ENCODE data around the gene PPP6R2.

DNA sequence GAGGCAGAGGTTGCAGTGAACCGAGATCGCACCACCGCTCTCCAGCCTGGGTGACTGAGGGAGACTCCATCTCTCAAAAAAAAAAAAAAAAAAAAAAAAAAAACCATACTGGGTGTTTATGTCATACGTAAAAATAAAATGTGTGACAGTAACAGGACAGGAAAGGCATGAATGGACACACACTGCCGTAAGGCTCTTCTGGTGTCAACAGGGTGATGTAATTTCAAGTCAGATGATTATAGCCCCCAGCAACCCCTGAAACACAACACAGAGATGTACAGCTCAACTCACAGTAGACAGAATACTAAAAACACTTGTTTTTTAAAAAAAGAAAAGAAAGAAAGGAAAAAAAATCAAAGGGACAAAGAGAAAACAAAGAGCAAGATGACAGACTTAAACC lies 109.5 kb downstream of the PPP6R2 start:
- TF ChIP-seq, protein P1, sequence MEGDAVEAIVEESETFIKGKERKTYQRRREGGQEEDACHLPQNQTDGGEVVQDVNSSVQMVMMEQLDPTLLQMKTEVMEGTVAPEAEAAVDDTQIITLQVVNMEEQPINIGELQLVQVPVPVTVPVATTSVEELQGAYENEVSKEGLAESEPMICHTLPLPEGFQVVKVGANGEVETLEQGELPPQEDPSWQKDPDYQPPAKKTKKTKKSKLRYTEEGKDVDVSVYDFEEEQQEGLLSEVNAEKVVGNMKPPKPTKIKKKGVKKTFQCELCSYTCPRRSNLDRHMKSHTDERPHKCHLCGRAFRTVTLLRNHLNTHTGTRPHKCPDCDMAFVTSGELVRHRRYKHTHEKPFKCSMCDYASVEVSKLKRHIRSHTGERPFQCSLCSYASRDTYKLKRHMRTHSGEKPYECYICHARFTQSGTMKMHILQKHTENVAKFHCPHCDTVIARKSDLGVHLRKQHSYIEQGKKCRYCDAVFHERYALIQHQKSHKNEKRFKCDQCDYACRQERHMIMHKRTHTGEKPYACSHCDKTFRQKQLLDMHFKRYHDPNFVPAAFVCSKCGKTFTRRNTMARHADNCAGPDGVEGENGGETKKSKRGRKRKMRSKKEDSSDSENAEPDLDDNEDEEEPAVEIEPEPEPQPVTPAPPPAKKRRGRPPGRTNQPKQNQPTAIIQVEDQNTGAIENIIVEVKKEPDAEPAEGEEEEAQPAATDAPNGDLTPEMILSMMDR (conservative IDR thresholded peaks at IDR 0.05 in 1 of 2, IDR thresholded peaks at IDR 0.05 in 1 of 2; ENCODE audit: low read depth in 1 of 2, low read length in 2 of 2), result no peak
- TF ChIP-seq EZH2 (IDR thresholded peaks at IDR 0.05; ENCODE audit: low read length, missing control alignments), result no peak
